SK-N-SH (cell line): ENCODE measurements around the gene KRT32.

Experiments
- EZH2phosphoT487 ChIP-seq: fragments of 200-600 bp; sonication (generic); IDR thresholded peaks from 2 replicates; pipeline ENCODE4 v1.6.1; 2017; ENCODE audit warnings: low read depth, mixed run types, mild to moderate bottlenecking, antibody characterized with exemption, moderate library complexity, borderline replicate concordance
- FOSL2 ChIP-seq: IDR thresholded peaks from 2 replicates; pipeline ENCODE4 v1.4.0; 2012; ENCODE audit warnings: low read depth, mild to moderate bottlenecking, moderate library complexity, borderline replicate concordance
- MAX ChIP-seq: IDR thresholded peaks from 2 replicates; pipeline ENCODE4 v1.4.0; 2012; ENCODE audit warnings: low read depth
- RAD21 ChIP-seq: IDR thresholded peaks from 2 replicates; pipeline ENCODE4 v1.6.1; 2012; ENCODE audit warnings: mild to moderate bottlenecking, low read length
- RXRA ChIP-seq: IDR thresholded peaks from 2 replicates; pipeline ENCODE4 v1.4.0; 2012; ENCODE audit warnings: low read depth, mild to moderate bottlenecking, borderline replicate concordance
- TF ChIP-seq, protein P1 (sequence below): fragments of 200-600 bp; sonication (generic); IDR thresholded peaks from 2 replicates; pipeline ENCODE4 v1.6.1; 2017; ENCODE audit warnings: antibody characterized with exemption, mild to moderate bottlenecking, moderate library complexity

DNA sequence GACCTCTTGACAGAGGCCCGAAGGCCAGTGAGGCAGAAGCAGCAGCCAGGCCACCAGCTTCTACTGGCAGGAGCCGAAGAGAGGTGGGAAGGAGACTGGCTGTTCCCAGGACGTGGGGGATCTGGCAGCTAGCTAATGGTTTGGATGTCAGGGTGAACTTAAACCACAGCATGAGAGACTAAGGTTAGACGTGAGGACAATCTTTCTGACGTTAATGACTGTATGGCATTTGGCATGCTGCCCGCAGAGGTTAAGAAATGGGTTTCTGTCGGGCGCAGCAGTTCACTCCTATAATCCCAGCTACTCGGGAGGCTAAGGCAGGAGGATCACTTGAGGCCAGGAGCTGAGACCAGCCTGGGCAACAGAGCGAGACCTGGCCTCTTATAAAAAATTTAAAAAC is 44.5 kb upstream of the KRT32 start:
- TF ChIP-seq FOSL2, result no peak
- TF ChIP-seq, protein P1, sequence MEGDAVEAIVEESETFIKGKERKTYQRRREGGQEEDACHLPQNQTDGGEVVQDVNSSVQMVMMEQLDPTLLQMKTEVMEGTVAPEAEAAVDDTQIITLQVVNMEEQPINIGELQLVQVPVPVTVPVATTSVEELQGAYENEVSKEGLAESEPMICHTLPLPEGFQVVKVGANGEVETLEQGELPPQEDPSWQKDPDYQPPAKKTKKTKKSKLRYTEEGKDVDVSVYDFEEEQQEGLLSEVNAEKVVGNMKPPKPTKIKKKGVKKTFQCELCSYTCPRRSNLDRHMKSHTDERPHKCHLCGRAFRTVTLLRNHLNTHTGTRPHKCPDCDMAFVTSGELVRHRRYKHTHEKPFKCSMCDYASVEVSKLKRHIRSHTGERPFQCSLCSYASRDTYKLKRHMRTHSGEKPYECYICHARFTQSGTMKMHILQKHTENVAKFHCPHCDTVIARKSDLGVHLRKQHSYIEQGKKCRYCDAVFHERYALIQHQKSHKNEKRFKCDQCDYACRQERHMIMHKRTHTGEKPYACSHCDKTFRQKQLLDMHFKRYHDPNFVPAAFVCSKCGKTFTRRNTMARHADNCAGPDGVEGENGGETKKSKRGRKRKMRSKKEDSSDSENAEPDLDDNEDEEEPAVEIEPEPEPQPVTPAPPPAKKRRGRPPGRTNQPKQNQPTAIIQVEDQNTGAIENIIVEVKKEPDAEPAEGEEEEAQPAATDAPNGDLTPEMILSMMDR, result no peak
- no peak for TF ChIP-seq RAD21
- no peak for TF ChIP-seq RXRA
- TF ChIP-seq EZH2phosphoT487, result no peak
- TF ChIP-seq MAX, result no peak
